GM13977 (cell line): ENCODE measurements around the gene SLC1A7.

Experiments used
- DNase-seq: peaks from one replicate; pipeline ENCODE4 v3.0.0; 2012; ENCODE audit warnings: low spot score
- CTCF ChIP-seq: IDR thresholded peaks from 2 replicates; pipeline ENCODE4 v1.5.1; 2012; ENCODE audit warnings: mild to moderate bottlenecking, control low read depth; ENCODE audit not compliant: insufficient read depth; ENCODE audit errors: extremely low read depth, missing control alignments
- in situ Hi-C: fragments of 300-500 bp; cut with MboI; formaldehyde crosslinking; loops from one replicate; pipeline ENCODE4 v1.12.0; 2022; ENCODE audit warnings: low sequenced_read_pairs, low pct_unique_long_range_greater_than_20kb, mixed read lengths, inconsistent platforms; ENCODE audit not compliant: unreplicated experiment

Gene SLC1A7

GRCh38 chr1:53153752-53154151, 11.3 kb upstream of the SLC1A7 start:
- no peak for TF ChIP-seq CTCF
- in situ Hi-C loops: no loop called here
- no peak for DNase-seq

- TF ChIP-seq CTCF: no peak
- in situ Hi-C loops: no loop called here
- no peak for DNase-seq
Measured at GRCh38 chr1:53148123-53148522, 5.7 kb upstream of the SLC1A7 start.

- in situ Hi-C loops: no loop called here
- no peak for TF ChIP-seq CTCF
- no peak for DNase-seq
Measured at GRCh38 chr1:53147174-53147573, 4.7 kb upstream of the SLC1A7 start.

GRCh38 chr1:53145942-53146708, 3.7 kb upstream of the SLC1A7 start:
- in situ Hi-C loops: no loop called here
- DNase-seq: no peak
- TF ChIP-seq CTCF: no peak

GRCh38 chr1:53145619-53145941, 3.1 kb upstream of the SLC1A7 start:
- in situ Hi-C loops: no loop called here
- no peak for DNase-seq
- no peak for TF ChIP-seq CTCF

- DNase-seq: no peak
- in situ Hi-C loops: no loop called here
- no peak for TF ChIP-seq CTCF
Measured at GRCh38 chr1:53145051-53145600, 2.7 kb upstream of the SLC1A7 start.
